ENCODE results near the gene PRKRIP1.
"Not testable (repeated sequence)": the region's sequence is repeated elsewhere in the genome, so short reads cannot be mapped to it uniquely, and the experiment has no call there.

Gene PRKRIP1

GRCh38 chr7:102454468-102454867 is 58.3 kb downstream of the PRKRIP1 start:
- TF ChIP-seq CTCF (IDR thresholded peaks at IDR 0.05; ENCODE audit: insufficient read depth, low read length, missing control alignments) = no peak
- no peak overlapping the region for H3K4me3 ChIP-seq (ENCODE audit: low read depth, low read length)
- no peak for DNase-seq (ENCODE audit: low read depth, low spot score)
- ChIA-PET CTCF (interaction anchor here (4.0 kb wide), 1 partner anchor 12 kb away, joined by 25 read pairs; the partner anchor contains the start of genes ALKBH4 and LRWD1), POLR2A (no interaction called here)

GRCh38 chr7:102454932-102455331 is 58.8 kb downstream of the PRKRIP1 start:
- DNase-seq (ENCODE audit: low read depth, low spot score); H3K4me3 ChIP-seq (ENCODE audit: low read depth, low read length); POLR2A ChIA-PET: not testable (repeated sequence)
- CTCF ChIA-PET = interaction anchor here (4.0 kb wide), 1 partner anchor 11 kb away, joined by 25 read pairs; the partner anchor contains the start of genes ALKBH4 and LRWD1

- DNase-seq (ENCODE audit: low read depth, low spot score) = no peak
- POLR2A ChIA-PET = interaction anchor here (0.8 to 1.0 kb wide), 2 partner anchors 9 to 23 kb away, joined by 3 to 5 read pairs; partner anchors contain the start of genes ALKBH4 and ORAI2
- CTCF ChIA-PET = interaction anchor here (4.0 kb wide), 1 partner anchor 10 kb away, joined by 25 read pairs; the partner anchor contains the start of genes ALKBH4 and LRWD1
- no peak overlapping the region for H3K4me3 ChIP-seq (ENCODE audit: low read depth, low read length)
- no peak for TF ChIP-seq CTCF (IDR thresholded peaks at IDR 0.05; ENCODE audit: insufficient read depth, low read length, missing control alignments)
Measured at GRCh38 chr7:102455596-102455995, 59.4 kb downstream of the PRKRIP1 start.

- ChIA-PET POLR2A (interaction anchor here (0.7 to 1.0 kb wide), 3 partner anchors 8 to 23 kb away, joined by 3 to 5 read pairs (median 3); partner anchors contain the start of genes ALKBH4 and ORAI2), CTCF (interaction anchor here (4.0 kb wide), 1 partner anchor 10 kb away, joined by 25 read pairs; the partner anchor contains the start of genes ALKBH4 and LRWD1)
- DNase-seq (ENCODE audit: low read depth, low spot score) = no peak
- no peak overlapping the region for H3K4me3 ChIP-seq (ENCODE audit: low read depth, low read length)
- no peak for TF ChIP-seq CTCF (IDR thresholded peaks at IDR 0.05; ENCODE audit: insufficient read depth, low read length, missing control alignments)
Measured at GRCh38 chr7:102456327-102456726, 60.2 kb downstream of the PRKRIP1 start.

GRCh38 chr7:102457352-102457924 is 61.3 kb downstream of the PRKRIP1 start:
- ChIA-PET POLR2A (no interaction called here), CTCF (interaction anchor here (1.3 to 4.0 kb wide), 2 partner anchors 9 to 23 kb away, joined by 3 to 25 read pairs; partner anchors contain the start of genes ALKBH4 and LRWD1)
- no peak for DNase-seq (ENCODE audit: low read depth, low spot score)
- H3K4me3 ChIP-seq (ENCODE audit: low read depth, low read length) = no peak overlapping the region
- no peak for TF ChIP-seq CTCF (IDR thresholded peaks at IDR 0.05; ENCODE audit: insufficient read depth, low read length, missing control alignments)

GRCh38 chr7:102459221-102459844 is 63.2 kb downstream of the PRKRIP1 start:
- ChIA-PET CTCF (no interaction called here), POLR2A (interaction anchor here (0.7 kb wide), 1 partner anchor 12 kb away, joined by 3 read pairs; no protein-coding TSS in a partner anchor)
- no peak overlapping the region for H3K4me3 ChIP-seq (ENCODE audit: low read depth, low read length)
- no peak for TF ChIP-seq CTCF (IDR thresholded peaks at IDR 0.05; ENCODE audit: insufficient read depth, low read length, missing control alignments)
- no peak for DNase-seq (ENCODE audit: low read depth, low spot score)

Data from AG04449 (cell line).